HEK293 (cell line): ENCODE results near the gene COL15A1.

ENCODE experiments used
- CTCF ChIA-PET: fragments of 350-600 bp; formaldehyde crosslinking; extraction: SDS; loops from one replicate; lab custom pipeline; 2021; ENCODE audit warnings: antibody characterized with exemption; lab: Yijun Ruan, JAX
- POLR2A ChIA-PET: fragments of 300-600 bp; formaldehyde crosslinking; extraction: SDS; loops from one replicate; lab custom pipeline; 2020; ENCODE audit warnings: antibody characterized with exemption, inconsistent platforms; lab: Yijun Ruan, JAX
- H3K27ac ChIP-seq: fragments of 200-500 bp; sonication (Bioruptor generic); 2 replicates; pipeline ENCODE4 v1.5.1; 2014; ENCODE audit warnings: low read depth, low read length, control low read depth, inconsistent platforms; ENCODE audit errors: extremely low read depth
- H3K36me3 ChIP-seq, 2 experiments: fragments of 200-500 bp in 1 of 2; sonication (Bioruptor generic) in 1 of 2; 1 replicate in 1 of 2; 2 replicates in 1 of 2; pipeline ENCODE4 v1.5.1; 2014 to 2017; ENCODE audit warnings: inconsistent platforms in 2 of 2, low read length in 2 of 2; ENCODE audit not compliant: control insufficient read depth in 2 of 2, insufficient read depth in 1 of 2
- H3K4me1 ChIP-seq: fragments of 200-500 bp; sonication (Bioruptor generic); 2 replicates; pipeline ENCODE4 v1.5.1; 2014; ENCODE audit warnings: mild to moderate bottlenecking, low read length, inconsistent platforms; ENCODE audit not compliant: control insufficient read depth, insufficient read depth
- H3K4me3 ChIP-seq: 2 replicates; pipeline ENCODE4 v1.5.1; 2011; ENCODE audit warnings: low read depth, mild to moderate bottlenecking, control low read depth, low read length, moderate library complexity
- H3K9me3 ChIP-seq: fragments of 200-500 bp; sonication (Bioruptor generic); 2 replicates; pipeline ENCODE4 v1.5.1; 2014; ENCODE audit warnings: low read depth, low read length, inconsistent platforms; ENCODE audit not compliant: control insufficient read depth, insufficient read depth
- AEBP2 ChIP-seq: fragments of 450-650 bp; formaldehyde crosslinking; IDR thresholded peaks from 2 replicates; pipeline ENCODE4 v1.5.1; 2016; ENCODE audit warnings: missing biosample characterization, missing genetic modification characterization, borderline replicate concordance
- GLI2 ChIP-seq: fragments of 450-650 bp; formaldehyde crosslinking; IDR thresholded peaks from 2 replicates; pipeline ENCODE4; 2017; ENCODE audit warnings: missing biosample characterization, missing genetic modification characterization, low read depth, borderline replicate concordance
- GLIS1 ChIP-seq: fragments of 450-650 bp; formaldehyde crosslinking; IDR thresholded peaks from 2 replicates; pipeline ENCODE4 v1.5.1; 2016; ENCODE audit warnings: missing biosample characterization, missing genetic modification characterization
- OSR2 ChIP-seq: fragments of 450-650 bp; formaldehyde crosslinking; IDR thresholded peaks from 2 replicates; pipeline ENCODE4 v1.5.1; 2016; ENCODE audit warnings: missing biosample characterization, missing genetic modification characterization
- OVOL3 ChIP-seq: fragments of 450-650 bp; formaldehyde crosslinking; IDR thresholded peaks from 2 replicates; pipeline ENCODE4 v1.5.1; 2016; ENCODE audit warnings: missing biosample characterization, missing genetic modification characterization
- ZBTB44 ChIP-seq: fragments of 450-650 bp; IDR thresholded peaks from 2 replicates; pipeline ENCODE4 v1.5.1; 2018; ENCODE audit warnings: missing biosample characterization, mild to moderate bottlenecking, missing genetic modification characterization
- ZBTB48 ChIP-seq: fragments of 450-650 bp; formaldehyde crosslinking; IDR thresholded peaks from 2 replicates; pipeline ENCODE4 v1.5.1; 2016; ENCODE audit warnings: missing biosample characterization, missing genetic modification characterization
- ZBTB8A ChIP-seq: fragments of 450-650 bp; formaldehyde crosslinking; IDR thresholded peaks from 2 replicates; pipeline ENCODE4 v1.5.1; 2016; ENCODE audit warnings: missing biosample characterization, missing genetic modification characterization
- ZFHX2 ChIP-seq: fragments of 450-650 bp; formaldehyde crosslinking; conservative IDR thresholded peaks from 2 replicates; pipeline ENCODE4 v1.5.1; 2016; ENCODE audit warnings: missing biosample characterization, missing genetic modification characterization
- ZFP41 ChIP-seq: fragments of 450-650 bp; formaldehyde crosslinking; IDR thresholded peaks from 2 replicates; pipeline ENCODE4 v1.5.1; 2016; ENCODE audit warnings: missing biosample characterization, missing genetic modification characterization, borderline replicate concordance
- ZNF112 ChIP-seq: fragments of 450-650 bp; formaldehyde crosslinking; IDR thresholded peaks from 2 replicates; pipeline ENCODE4 v1.5.0; 2017; ENCODE audit warnings: missing biosample characterization, missing genetic modification characterization
- ZNF157 ChIP-seq: fragments of 450-650 bp; formaldehyde crosslinking; IDR thresholded peaks from 2 replicates; pipeline ENCODE4 v1.5.1; 2016; ENCODE audit warnings: missing biosample characterization, missing genetic modification characterization
- ZNF175 ChIP-seq: fragments of 450-650 bp; formaldehyde crosslinking; IDR thresholded peaks from 2 replicates; pipeline ENCODE4 v1.5.1; 2016; ENCODE audit warnings: missing biosample characterization, missing genetic modification characterization
- ZNF223 ChIP-seq: fragments of 450-650 bp; formaldehyde crosslinking; IDR thresholded peaks from 2 replicates; pipeline ENCODE4 v1.5.1; 2016; ENCODE audit warnings: missing biosample characterization, missing genetic modification characterization
- ZNF239 ChIP-seq: fragments of 450-650 bp; formaldehyde crosslinking; IDR thresholded peaks from 2 replicates; pipeline ENCODE4 v1.5.1; 2016; ENCODE audit warnings: missing biosample characterization, missing genetic modification characterization
- ZNF280D ChIP-seq: fragments of 450-650 bp; formaldehyde crosslinking; IDR thresholded peaks from 2 replicates; pipeline ENCODE4 v1.5.1; 2016; ENCODE audit warnings: missing biosample characterization, missing genetic modification characterization
- ZNF433 ChIP-seq: fragments of 450-650 bp; formaldehyde crosslinking; IDR thresholded peaks from 2 replicates; pipeline ENCODE4 v1.5.1; 2016; ENCODE audit warnings: missing biosample characterization, missing genetic modification characterization, low read depth
- ZNF513 ChIP-seq: fragments of 450-650 bp; IDR thresholded peaks from 2 replicates; pipeline ENCODE4 v1.5.1; 2018; ENCODE audit warnings: missing biosample characterization, missing genetic modification characterization
- ZNF530 ChIP-seq: fragments of 450-650 bp; formaldehyde crosslinking; IDR thresholded peaks from 2 replicates; pipeline ENCODE4 v1.5.1; 2016; ENCODE audit warnings: low read depth, missing biosample characterization, missing genetic modification characterization
- ZNF544 ChIP-seq: fragments of 450-650 bp; formaldehyde crosslinking; IDR thresholded peaks from 2 replicates; pipeline ENCODE4 v1.5.0; 2017; ENCODE audit warnings: missing biosample characterization, missing genetic modification characterization
- ZNF548 ChIP-seq: fragments of 450-650 bp; formaldehyde crosslinking; IDR thresholded peaks from 2 replicates; pipeline ENCODE4 v1.5.1; 2016; ENCODE audit warnings: missing biosample characterization, missing genetic modification characterization
- ZNF561 ChIP-seq: fragments of 450-650 bp; IDR thresholded peaks from 2 replicates; pipeline ENCODE4 v1.5.1; 2018; ENCODE audit warnings: missing biosample characterization, missing genetic modification characterization, borderline replicate concordance
- ZNF664 ChIP-seq: fragments of 450-650 bp; formaldehyde crosslinking; IDR thresholded peaks from 2 replicates; pipeline ENCODE4 v1.5.1; 2016; ENCODE audit warnings: missing biosample characterization, missing genetic modification characterization
- ZNF768 ChIP-seq: fragments of 450-650 bp; formaldehyde crosslinking; IDR thresholded peaks from 2 replicates; pipeline ENCODE4 v1.5.1; 2018; ENCODE audit warnings: missing biosample characterization, mild to moderate bottlenecking, missing genetic modification characterization
- ZNF777 ChIP-seq: fragments of 450-650 bp; formaldehyde crosslinking; IDR thresholded peaks from 2 replicates; pipeline ENCODE4 v1.5.1; 2017; ENCODE audit warnings: missing biosample characterization, missing genetic modification characterization, borderline replicate concordance
- ZNF837 ChIP-seq: fragments of 450-650 bp; formaldehyde crosslinking; IDR thresholded peaks from 2 replicates; pipeline ENCODE4 v1.5.1; 2016; ENCODE audit warnings: missing biosample characterization, missing genetic modification characterization

The COL15A1 gene

GRCh38 chr9:99069075-99069474 is 125.4 kb downstream of the COL15A1 start:
- no peak overlapping the region for H3K4me3 ChIP-seq
- no peaks in the 10 kb centered on the region for H3K36me3 ChIP-seq
- no peaks in the 10 kb centered on the region for H3K9me3 ChIP-seq
- H3K27ac ChIP-seq = no peak overlapping the region
- no peaks in the 10 kb centered on the region for H3K4me1 ChIP-seq
- POLR2A ChIA-PET = no interaction called here
- TF ChIP-seq ZFHX2 (tag by site-specific recombination) = no peak
- TF ChIP-seq ZNF157 (tag by site-specific recombination) = peak; percentile 83
- CTCF ChIA-PET = no interaction called here

- POLR2A ChIA-PET = no interaction called here
- Histone ChIP-seq H3K9me3 (no peaks in the 10 kb centered on the region), H3K36me3 (no peaks in the 10 kb centered on the region), H3K4me3 (no peak overlapping the region), H3K4me1 (no peaks in the 10 kb centered on the region), H3K27ac (no peak overlapping the region)
- TF ChIP-seq ZNF112 = no peak
- TF ChIP-seq ZNF664 (tag by site-specific recombination) = no peak
- TF ChIP-seq ZFP41 (tag by site-specific recombination) = no peak
- TF ChIP-seq ZNF530 = no peak
- no peak for TF ChIP-seq AEBP2
- TF ChIP-seq OSR2 (tag by site-specific recombination) = no peak
- TF ChIP-seq ZNF837 (tag by site-specific recombination) = no peak
- TF ChIP-seq ZBTB8A (tag by site-specific recombination) = no peak
- TF ChIP-seq GLI2 (tag by site-specific recombination) = no peak
- TF ChIP-seq ZBTB44 (tag by site-specific recombination) = no peak
- no peak for TF ChIP-seq ZNF513
- no peak for TF ChIP-seq ZNF777
- CTCF ChIA-PET = no interaction called here
Measured at GRCh38 chr9:99069546-99069945, 125.8 kb downstream of the COL15A1 start.

- POLR2A ChIA-PET = no interaction called here
- CTCF ChIA-PET = no interaction called here
- no peak for TF ChIP-seq ZNF223 (tag by site-specific recombination)
- TF ChIP-seq ZNF433 = no peak
- TF ChIP-seq ZNF544 (tag by site-specific recombination) = no peak
- no peak for TF ChIP-seq ZNF513
- TF ChIP-seq OVOL3 = no peak
- no peak for TF ChIP-seq ZNF768
- TF ChIP-seq GLIS1 (tag by site-specific recombination) = no peak
- no peak for TF ChIP-seq ZBTB48 (tag by site-specific recombination)
- TF ChIP-seq ZNF548 (tag by site-specific recombination) = no peak
- no peak for TF ChIP-seq ZNF280D (tag by site-specific recombination)
- no peak for TF ChIP-seq ZNF175 (tag by site-specific recombination)
- no peak for TF ChIP-seq ZNF239 (tag by site-specific recombination)
- no peak for TF ChIP-seq ZNF561
Measured at GRCh38 chr9:99070681-99071080, 127.0 kb downstream of the COL15A1 start.

More at GRCh38 chr9:99070681-99071080, 127.0 kb downstream of the COL15A1 start:
- no peaks in the 10 kb centered on the region for H3K36me3 ChIP-seq
- no peaks in the 10 kb centered on the region for H3K4me1 ChIP-seq
- H3K4me3 ChIP-seq = no peak overlapping the region
- no peak overlapping the region for H3K27ac ChIP-seq
- H3K9me3 ChIP-seq = no peaks in the 10 kb centered on the region
